Testis (tissue), 3 donors: ENCODE results near the gene COL6A5. TPM values are rescaled to one million over a fixed set of nuclear protein-coding genes. Genes with fewer than 3 reads are reported as not detected.
"Not testable (repeated sequence)": the region's sequence is repeated elsewhere in the genome, so short reads cannot be mapped to it uniquely, and the experiment has no call there.

Experiments used
- DNase-seq: peaks from one replicate; pipeline ENCODE4 v3.0.0-alpha.2; 2019
- H3K27ac ChIP-seq, 2 donors: fragments of 200-600 bp; sonication (generic); one replicate each; pipeline ENCODE4 v1.5.1; 2019
- H3K27me3 ChIP-seq: fragments of 200-600 bp; sonication (generic); one replicate; pipeline ENCODE4 v1.5.1; 2019
- H3K36me3 ChIP-seq: fragments of 200-600 bp; sonication (generic); one replicate; pipeline ENCODE4 v1.5.1; 2017; ENCODE audit warnings: low read depth; ENCODE audit errors: missing control alignments
- H3K4me1 ChIP-seq: fragments of 200-600 bp; sonication (generic); one replicate; pipeline ENCODE4 v1.5.1; 2019
- H3K4me3 ChIP-seq, 2 donors: fragments of 200-600 bp; sonication (generic); one replicate each; pipeline ENCODE4 v1.5.1; 2017 to 2019
- H3K9me3 ChIP-seq: fragments of 200-600 bp; sonication (generic); one replicate; pipeline ENCODE4 v1.5.1; 2017
- CTCF ChIP-seq, 3 experiments: fragments of 450-650 bp in 2 of 3; fragments of 200-600 bp in 1 of 3; sonication (generic) in 1 of 3; IDR thresholded peaks; one replicate each; pipeline ENCODE4 v1.5.1; 2016 to 2019; ENCODE audit warnings: antibody characterized with exemption in 3 of 3, mild to moderate bottlenecking in 2 of 3, moderate library complexity in 1 of 3
- POLR2A ChIP-seq: fragments of 450-650 bp; IDR thresholded peaks from one replicate; pipeline ENCODE4 v1.6.1; 2017; ENCODE audit warnings: antibody characterized with exemption, mild to moderate bottlenecking, moderate library complexity
- WGBS, 2 donors: methylation state at CpG; one replicate each; pipeline ENCODE4 v1.1.5; 2018; 5-methylcytosine and 5-hydroxymethylcytosine counted together
- intact Hi-C: fragments of 100-400 bp; cut with DNase I; formaldehyde crosslinking; loops from one replicate; pipeline ENCODE4 v1.15.1; 2023; ENCODE audit warnings: low total_unique reads
- polyA plus RNA-seq: library from polyadenylated mRNA; stranded (reverse); fragments of 350-450 nt; fragmentation: Illumina TruSeq; extraction: RNeasy Lipid Tissue Mini Kit (QIAGEN cat#74804); gene quantifications from one replicate; pipeline ENCODE4 v1.2.3, GENCODE V29; 2014; ENCODE audit warnings: low read depth, low replicate concordance; ENCODE audit not compliant: insufficient read depth
- total RNA-seq, 2 donors: library from RNA; depleted of rRNA; stranded (reverse); fragments of >200 nt; gene quantifications; one replicate each; pipeline ENCODE4 v1.2.3, GENCODE V29; 2016

COL6A5 gene
- total and polyA plus RNA-seq, 3 donors from 2014 or later: 1.5 to 2.6 (median 2.0) TPM

GRCh38 chr3:130433306-130433705 lies 87.8 kb downstream of the COL6A5 start:
- WGBS, 2 donors: 88 to 90% methylated on average over 1 of the region's 1 CpG
- H3K27ac ChIP-seq: no peak overlapping the region
- no peak for DNase-seq
- H3K27me3 ChIP-seq: no peaks in the 10 kb centered on the region
- H3K4me1 ChIP-seq: peaks cover 3% of the 10 kb centered on the region
- intact Hi-C loops: no loop called here
- H3K9me3 ChIP-seq: no peaks in the 10 kb centered on the region
- H3K36me3 ChIP-seq: no peaks in the 10 kb centered on the region
- TF ChIP-seq POLR2A (no peak), CTCF (IDR thresholded peaks at IDR 0.05) (no peak)
- no peak overlapping the region for H3K4me3 ChIP-seq

GRCh38 chr3:130442284-130442683 lies 96.8 kb downstream of the COL6A5 start:
- H3K9me3 ChIP-seq: no peaks in the 10 kb centered on the region
- no peak overlapping the region for H3K27ac ChIP-seq
- intact Hi-C loops: no loop called here
- no peaks in the 10 kb centered on the region for H3K27me3 ChIP-seq
- no peak overlapping the region for H3K4me3 ChIP-seq
- H3K4me1 ChIP-seq: no peaks in the 10 kb centered on the region
- DNase-seq: no peak
- TF ChIP-seq CTCF (IDR thresholded peaks at IDR 0.05): no peak
- no peak for TF ChIP-seq POLR2A
- WGBS, 2 donors: 81 to 82% methylated on average over 1 of the region's 1 CpG
- no peaks in the 10 kb centered on the region for H3K36me3 ChIP-seq

DNA sequence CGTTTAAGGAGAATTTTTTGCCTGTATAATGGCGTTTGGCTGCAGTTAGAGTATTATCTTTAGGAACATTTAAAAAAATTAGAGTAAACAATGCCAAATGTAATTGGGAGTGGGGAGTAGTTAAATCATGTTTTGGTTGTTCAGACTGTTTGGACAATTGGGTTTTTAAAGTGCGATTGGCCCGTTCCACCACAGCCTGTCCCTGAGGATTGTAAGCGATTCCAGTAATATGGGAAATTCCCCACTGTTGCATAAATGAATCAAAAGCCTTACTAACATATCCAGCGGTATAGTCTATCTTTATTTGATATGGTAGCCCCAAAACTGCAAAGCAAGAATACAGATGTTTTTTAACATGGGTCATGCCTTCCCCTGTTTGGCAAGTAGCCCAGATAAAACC lies 101.4 kb downstream of the COL6A5 start:
- 61 to 72% methylated on average over 6 of the region's 6 CpGs for WGBS, 2 donors
- H3K9me3 ChIP-seq, H3K4me1 ChIP-seq, H3K4me3 ChIP-seq, intact Hi-C loops, H3K36me3 ChIP-seq, DNase-seq, H3K27ac ChIP-seq, H3K27me3 ChIP-seq: not testable (repeated sequence)

- H3K4me3 ChIP-seq, intact Hi-C loops, H3K9me3 ChIP-seq, DNase-seq, H3K27ac ChIP-seq, H3K36me3 ChIP-seq, H3K4me1 ChIP-seq, H3K27me3 ChIP-seq: not testable (repeated sequence)
- WGBS, 2 donors: 39 to 46% methylated on average over 8 of the region's 8 CpGs
These were observed 102.7 kb downstream of the COL6A5 start for GRCh38 chr3:130448155-130448554.

- no peaks in the 10 kb centered on the region for H3K27me3 ChIP-seq
- no peak for DNase-seq
- no peaks in the 10 kb centered on the region for H3K4me1 ChIP-seq
- 66 to 87% methylated on average over 1 of the region's 1 CpG for WGBS, 2 donors
- TF ChIP-seq POLR2A (no peak), CTCF (IDR thresholded peaks at IDR 0.05) (no peak)
- no peak overlapping the region for H3K27ac ChIP-seq
- no peaks in the 10 kb centered on the region for H3K9me3 ChIP-seq
- H3K4me3 ChIP-seq: no peak overlapping the region
- intact Hi-C loops: no loop called here
- H3K36me3 ChIP-seq: no peaks in the 10 kb centered on the region
These were observed 111.1 kb downstream of the COL6A5 start for GRCh38 chr3:130456540-130456939.

GRCh38 chr3:130457671-130458070 lies 112.2 kb downstream of the COL6A5 start:
- DNase-seq: no peak
- WGBS, 2 donors: 86 to 94% methylated on average over 1 of the region's 1 CpG
- intact Hi-C loops: no loop called here

More at GRCh38 chr3:130457671-130458070, 112.2 kb downstream of the COL6A5 start:
- Histone ChIP-seq H3K27me3 (no peaks in the 10 kb centered on the region), H3K36me3 (no peaks in the 10 kb centered on the region), H3K27ac (no peak overlapping the region), H3K4me3 (no peak overlapping the region), H3K9me3 (no peaks in the 10 kb centered on the region), H3K4me1 (no peaks in the 10 kb centered on the region)
- TF ChIP-seq CTCF (IDR thresholded peaks at IDR 0.05): no peak
- TF ChIP-seq POLR2A: no peak
